Stimulated activated CD4-positive, alpha-beta T cell treated with anti-CD3 and anti-CD28 coated beads, TNF-alpha, amount 100 ng/mL, for 1 hour (primary cell): ENCODE data around the gene ATF4.
A peak's percentile ranks its signal among the peaks of the same experiment; 100 is the strongest.

Experiments
- DNase-seq, 3 donors: peaks; one replicate each; pipeline ENCODE4 v3.0.0-alpha.2; 2020; ENCODE audit warnings: low read depth in 3 of 3, low spot score in 1 of 3

Gene ATF4

DNA sequence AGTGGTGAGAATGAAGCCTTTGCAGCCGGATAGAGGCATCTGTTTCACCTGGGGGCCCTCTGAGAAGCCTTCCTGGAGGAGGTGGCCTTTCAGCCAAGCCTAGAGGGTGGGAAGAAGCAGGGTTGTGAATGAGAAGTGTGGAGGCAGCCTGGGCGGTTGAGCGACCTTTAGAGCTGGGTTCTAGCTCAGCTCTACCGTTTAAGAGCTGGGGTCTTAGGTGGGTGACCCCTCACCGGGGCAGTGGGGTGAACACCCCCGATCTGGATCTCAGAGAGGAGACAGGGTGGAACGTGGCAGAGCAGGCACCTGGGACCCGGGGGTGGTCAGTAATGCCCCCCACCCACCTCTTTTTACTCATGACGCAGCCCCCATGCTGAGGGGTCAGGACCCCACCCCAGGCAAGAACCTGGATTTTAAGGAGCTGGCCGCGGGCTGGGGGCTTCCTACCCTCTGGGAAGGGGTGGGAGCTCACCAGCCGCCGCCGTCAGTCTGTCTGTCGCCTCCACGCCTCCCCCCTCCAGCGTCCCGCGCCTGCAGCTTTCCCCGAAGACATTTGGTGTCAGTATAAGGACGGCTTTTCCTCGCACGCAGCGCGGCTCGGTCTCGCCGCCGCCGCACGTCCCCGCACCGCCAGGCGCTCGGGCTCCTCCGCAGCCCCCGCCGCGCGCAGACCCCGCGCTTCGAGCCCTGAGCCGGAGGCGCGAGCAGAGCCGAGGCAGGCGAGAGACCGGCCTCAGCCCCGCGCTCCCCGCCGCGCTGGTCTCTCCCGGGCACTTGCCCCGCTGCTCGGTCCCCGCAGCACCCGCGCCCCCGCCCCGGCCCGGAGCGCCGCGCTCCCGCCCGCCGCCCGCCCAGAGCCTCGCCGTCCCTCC lies 36.8 kb downstream of the ATF4 start:
- DNase-seq, result peak in 1 of 3 donors; percentile 40

DNA sequence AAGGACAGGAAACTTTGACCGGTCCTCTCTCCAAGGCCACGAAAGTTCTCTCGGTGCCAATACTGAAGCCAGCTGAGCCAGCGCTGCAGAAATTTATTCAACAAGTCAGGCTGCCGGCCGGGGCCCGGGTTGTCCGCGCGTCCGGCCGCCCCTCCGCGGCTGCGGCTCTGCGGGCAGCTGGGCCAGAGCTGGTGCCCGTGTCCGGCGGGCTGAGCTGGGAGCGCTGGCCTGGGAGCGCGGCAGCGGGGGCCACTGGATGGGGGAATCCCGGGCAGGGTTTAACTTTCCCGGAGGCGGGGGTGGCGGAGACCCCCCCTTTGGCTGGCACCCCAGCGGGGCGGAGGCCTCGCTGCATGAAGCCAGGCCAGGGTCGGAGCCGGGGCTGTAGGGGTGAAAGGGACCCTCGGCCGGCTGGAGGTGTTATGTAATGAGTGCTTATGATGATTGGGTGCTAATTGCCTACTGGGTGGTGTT lies 37.9 kb downstream of the ATF4 start:
- no peak for DNase-seq

DNA sequence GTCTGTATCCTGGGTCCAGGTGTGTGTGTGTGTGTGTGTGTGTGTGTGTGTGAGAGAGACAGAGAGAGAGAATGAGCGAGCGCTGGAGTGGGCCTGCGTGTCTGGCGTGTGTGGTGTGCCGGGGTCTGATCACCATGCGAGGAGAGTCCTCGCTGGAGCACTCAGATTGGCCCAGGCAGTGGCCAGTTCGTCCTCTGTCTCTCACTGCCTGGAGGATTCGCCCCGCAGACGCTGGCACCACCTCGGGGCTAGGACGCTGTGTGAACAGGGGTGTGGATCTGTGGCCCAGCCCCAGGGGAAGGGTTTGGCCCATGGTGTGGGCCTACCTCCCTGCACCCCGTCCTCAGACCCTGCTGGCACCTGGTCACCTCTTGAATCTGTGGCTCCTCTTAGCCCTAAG lies 38.6 kb downstream of the ATF4 start:
- DNase-seq, result no peak

DNA sequence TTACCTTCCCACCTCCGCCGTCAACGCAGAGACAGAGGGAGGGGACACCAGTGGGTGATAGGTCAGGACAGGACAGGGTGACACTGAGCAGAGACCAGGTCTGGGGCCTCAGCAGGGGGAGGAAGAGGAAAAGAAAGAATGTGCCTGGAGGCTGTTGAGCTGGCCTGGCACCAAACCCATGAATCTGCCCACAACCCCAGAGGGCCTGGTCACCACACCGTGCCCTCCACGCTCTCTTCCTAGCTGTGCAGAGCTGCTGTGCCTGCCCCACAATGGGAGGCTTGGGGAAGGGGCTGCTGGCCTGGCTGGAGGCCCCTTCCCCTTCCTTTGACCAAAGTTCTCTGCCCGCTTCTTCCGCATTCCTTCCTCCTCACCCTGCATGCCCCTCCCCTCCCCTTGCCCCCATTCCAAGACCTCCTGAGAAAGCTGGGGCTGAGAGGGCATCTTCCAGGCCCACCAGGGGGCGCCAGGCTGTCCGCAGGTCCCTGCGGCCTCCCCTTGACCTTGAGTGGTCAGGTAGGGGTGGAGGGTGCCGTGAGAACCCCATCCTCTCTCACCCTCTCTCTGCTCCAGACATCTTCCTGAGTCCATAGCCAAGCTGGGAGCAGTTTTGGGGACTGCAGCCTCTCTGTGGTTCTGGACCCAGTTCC lies 39.2 kb downstream of the ATF4 start:
- DNase-seq, result no peak

DNA sequence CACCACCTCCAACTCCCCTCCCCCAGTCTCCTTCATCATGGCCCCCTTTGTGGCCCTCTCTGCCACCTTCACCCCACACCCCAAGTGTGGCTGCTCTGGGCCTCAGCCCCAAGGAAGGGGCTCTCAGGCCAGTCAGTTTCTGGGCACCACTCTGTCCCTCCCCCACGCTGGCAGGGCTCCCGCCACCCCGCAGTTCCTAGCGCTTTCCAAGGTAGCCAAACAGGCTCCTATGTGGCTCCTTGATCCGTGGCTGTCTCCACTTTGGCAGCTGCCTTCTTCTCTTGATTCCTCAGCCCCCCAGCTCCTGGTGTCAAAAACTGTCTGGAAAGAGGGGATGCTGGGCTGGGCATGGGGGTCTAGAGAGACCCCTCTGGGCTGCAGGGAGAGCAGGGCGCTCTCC lies 39.8 kb downstream of the ATF4 start:
- no peak for DNase-seq

DNA sequence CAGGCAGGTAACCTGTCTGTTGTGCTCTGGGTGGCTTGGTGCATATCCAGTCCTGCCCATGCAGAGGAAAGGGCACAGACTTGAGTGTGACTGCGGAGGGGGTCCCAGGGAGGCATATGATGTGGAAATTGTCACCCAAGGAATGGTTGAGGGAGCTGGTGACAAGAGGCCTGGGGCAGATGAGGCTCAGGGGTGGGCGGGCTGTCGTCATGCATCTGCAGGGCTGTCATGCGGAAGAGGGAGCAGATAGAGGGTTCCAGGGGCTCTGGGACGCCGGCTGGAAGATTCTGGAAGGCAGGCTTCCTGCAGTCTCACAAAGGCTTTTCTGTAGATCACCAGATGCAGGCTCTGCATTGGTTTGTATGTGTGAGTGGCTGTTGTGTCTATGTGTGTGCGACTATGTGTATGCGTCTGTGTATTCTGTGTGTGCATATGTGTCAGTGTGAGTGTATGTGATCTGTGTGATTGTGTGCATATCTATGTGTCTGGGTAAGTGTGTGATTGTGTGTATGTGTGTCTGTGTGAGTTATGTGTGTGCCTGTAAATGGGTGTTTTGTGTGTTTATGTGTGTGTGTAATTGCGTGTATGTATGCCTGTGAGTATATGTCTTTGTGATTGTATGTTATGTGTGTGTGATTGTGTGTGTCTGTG lies 42.6 kb downstream of the ATF4 start:
- DNase-seq, result no peak

DNA sequence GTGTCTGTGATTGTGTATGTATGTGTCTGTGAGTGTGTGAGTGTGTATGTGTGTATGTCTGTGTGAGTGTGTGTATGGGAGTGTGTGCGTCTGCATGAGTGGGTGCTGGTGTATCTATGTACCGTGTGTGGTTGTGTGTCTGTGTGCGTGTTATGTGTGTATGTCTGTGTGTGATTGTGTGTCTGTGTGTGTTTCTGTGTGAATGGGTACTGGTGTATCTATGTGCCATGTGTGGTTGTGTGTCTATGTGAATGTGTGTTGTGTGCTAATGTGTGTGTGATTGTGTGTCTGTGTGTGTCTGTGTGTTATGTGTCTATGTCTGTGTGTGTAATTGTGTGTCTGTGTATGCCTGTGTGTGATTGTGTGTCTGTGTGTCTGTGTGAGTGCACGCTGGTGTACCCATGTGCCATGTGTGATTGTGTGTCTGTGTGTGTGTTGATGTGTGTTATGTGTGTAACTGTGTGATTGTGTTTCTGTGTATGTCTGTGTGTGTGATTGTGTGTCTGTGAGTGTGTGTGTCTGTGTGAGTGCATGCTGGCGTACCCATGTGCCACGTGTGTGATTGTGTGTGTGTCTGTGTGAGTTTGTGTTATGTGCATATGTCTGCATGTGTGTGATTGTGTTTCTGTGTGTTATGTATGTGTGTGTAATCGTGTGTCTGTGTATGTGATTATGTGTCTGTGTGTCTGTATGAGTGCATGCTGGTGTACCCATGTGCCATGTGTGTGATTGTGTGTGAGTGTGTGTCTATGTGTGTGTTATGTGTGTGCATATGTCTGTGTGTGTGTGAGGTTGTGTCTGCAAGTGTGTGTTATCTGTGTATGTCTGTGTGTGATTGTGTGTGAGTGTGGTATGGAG lies 43.4 kb downstream of the ATF4 start:
- no peak for DNase-seq

DNA sequence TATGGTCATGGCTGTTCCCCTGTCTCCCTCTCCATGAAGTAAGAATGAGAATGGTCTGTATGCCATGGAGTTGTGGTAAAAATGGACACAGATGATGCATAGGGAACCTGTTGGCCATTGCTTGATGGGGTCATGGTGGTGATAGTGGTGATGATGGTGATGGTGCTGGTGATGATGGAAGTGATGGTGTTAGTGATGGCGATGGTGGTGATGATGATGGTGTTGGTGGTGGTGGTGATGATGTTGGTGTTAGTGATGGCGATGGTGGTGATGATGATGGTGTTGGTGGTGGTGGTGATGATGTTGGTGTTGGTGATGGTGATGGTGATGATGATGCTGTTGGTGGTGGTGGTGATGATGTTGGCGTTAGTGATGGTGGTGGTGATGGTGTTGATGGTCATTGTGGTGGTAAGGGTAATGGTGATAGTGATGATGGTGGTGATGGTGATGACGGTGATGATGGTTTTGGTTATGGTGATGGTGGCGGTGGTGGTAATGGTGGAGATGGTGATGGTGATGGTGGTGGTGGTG lies 45.1 kb downstream of the ATF4 start:
- no peak for DNase-seq

DNA sequence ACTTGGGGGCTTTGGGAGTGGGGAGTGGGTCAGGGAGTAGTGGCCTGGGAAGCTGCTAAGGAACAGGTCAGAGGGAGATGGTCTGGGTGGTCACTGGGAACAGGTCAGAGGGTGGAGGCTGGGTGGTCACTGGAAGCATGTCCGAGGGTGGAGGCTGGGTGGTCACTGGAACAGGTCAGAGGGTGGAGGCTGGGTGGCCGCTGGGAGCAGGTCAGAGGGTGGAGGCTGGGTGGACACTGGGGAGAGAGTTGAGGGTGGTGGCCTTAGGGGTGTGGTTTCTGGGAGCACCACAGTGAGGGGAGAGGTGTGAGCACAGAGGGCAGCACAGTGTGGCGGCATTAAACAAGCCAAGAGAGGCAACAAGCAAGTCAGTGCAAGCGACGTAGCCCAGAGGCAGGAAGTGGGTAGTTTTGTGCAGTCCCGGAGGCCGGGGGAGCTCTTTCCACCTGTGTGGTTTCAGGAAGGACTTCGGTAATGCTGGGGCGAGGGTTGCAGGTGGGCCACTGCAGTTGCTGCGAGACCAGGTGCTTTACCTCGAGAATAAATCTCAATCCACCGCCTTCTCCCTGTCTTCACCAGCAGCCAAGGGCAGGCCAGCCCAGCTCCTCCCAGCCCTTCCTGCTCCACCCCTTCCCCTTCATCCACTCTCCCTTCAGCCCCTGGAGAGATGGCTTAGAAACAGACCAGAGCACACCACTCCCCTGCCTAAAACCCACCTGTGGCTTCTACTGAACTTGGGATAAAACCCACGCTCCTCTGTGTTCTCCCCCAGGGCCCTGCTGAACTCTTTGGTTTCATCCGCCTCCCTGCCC lies 47.0 kb downstream of the ATF4 start:
- peak in 1 of 3 donors; percentile 12 for DNase-seq

DNA sequence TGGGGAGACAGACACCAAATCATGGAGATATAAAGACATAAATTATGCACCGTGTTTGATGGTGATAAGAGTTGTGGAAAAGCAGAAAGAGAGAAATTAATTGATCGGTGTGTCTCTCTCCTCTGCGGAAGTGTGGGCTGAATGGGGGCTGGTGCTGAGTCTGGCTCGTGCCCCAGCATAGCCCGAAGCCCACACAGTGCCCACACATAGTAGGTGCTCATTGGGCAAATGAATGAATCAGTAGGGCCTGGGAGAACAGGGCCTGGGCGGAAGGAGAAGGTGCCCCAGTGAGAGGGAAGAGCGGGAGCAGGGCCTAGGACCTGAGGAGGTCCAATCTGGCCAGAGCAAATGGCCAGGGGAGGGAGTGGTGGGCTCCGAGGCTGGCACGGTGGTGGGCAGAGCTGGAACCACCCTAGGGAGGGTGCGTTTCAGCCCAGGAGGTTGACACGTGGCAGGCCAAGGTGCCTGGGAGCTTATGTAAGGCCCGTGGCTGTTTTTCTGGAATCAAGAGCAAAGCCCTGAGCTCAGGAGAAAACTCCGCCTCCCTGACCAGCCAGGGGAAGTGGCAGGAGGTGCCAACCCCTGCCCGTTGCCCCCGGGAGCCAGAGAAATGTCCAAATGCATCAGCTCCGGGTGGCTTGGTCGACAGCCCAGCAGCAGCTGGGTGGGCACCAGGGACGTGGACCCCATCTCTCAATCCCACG lies 48.1 kb downstream of the ATF4 start:
- no peak for DNase-seq

DNA sequence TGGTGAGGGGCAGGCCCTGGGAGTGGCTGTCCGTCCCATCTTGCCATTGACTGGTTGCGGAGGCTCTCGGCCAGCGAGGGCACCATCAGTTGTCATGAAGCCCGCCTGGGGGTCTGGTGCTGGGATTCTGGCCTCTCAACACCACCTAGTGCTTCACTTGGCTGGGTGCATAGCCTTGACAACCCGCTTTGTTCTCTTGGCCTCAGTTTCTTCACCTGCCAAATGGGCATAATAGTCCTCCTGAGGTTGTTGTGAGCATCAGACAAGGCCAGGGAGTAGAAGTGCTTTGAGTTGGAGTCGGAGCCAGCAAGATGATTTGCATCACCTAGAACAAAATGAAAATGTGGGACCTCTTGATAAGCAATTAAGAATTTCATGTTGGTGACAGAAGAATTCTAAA lies 48.7 kb downstream of the ATF4 start:
- no peak for DNase-seq

DNA sequence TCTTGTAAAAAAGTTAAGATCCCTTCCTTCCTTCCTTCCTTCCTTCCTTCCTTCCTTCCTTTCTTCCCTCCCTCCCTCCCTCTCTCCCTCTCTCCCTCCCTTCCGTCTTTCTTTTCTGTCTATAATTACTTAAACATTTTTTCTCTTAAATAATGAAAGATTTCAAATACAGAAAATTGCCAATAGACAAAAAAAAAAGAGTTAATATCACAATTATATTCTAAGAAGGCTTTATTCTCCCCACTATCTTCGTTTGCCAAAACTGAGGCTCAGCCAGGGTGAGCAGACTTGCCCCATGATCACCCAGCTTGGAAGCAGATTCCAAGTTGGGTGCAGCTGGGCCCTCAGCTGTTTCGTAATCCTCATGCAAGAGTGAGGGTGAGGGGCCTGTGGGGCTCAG lies 49.9 kb downstream of the ATF4 start:
- DNase-seq, result no peak

DNA sequence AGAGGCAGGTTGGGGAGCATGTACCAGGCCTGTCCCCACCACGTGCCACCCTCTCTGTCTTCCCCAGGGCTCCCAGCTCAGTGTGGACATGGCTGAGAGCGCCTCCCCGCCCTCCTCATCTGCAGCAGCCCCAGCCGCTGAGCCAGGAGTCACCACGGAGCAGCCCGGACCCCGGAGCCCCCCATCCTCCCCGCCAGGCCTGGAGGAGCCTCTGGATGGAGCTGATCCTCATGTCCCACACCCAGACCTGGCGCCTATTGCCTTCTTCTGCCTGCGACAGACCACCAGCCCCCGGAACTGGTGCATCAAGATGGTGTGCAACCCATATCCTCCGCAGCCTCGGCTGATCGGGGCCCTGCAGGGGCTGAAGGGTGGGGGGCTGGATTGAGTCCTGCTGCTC lies 50.3 kb downstream of the ATF4 start, which contains the start of gene CACNA1I:
Gene CACNA1I (plus strand): TSS at position 89 of the 400 bp plus-strand sequence. CDS start 0 bp downstream, at position 89.
- DNase-seq, result no peak

DNA sequence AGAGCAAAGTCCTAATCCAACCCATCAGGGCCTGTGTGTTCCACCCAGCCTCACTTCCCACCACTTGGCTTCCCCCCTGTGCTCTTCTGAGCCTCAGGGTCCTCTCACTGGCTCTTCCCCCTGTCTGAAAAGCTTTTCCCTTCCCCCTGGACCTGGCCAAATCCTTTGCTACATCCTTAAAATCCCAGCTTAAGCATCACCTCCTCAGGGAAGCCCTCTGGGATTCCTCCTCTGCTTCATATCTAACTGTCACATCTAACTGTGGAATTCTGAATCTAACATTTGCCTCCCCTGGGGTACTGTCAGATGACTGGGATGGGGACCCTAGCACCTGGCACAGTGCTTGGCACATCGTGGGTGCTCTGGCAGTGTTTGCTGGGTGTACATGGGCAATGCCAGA lies 51.2 kb downstream of the ATF4 start:
- no peak for DNase-seq
